GM12878 (cell line): ENCODE measurements around the gene CKAP5. TPM values are rescaled to one million over a fixed set of nuclear protein-coding genes. Genes with fewer than 3 reads are reported as not detected.
A peak's percentile ranks its signal among the peaks of the same experiment; 100 is the strongest.

Source experiments
- BHLHE40 ChIP-seq, 2 experiments: fragments of 450-650 bp in 1 of 2; IDR thresholded peaks; 2 replicates each; pipeline ENCODE4 v1.6.1; 2011 to 2017; ENCODE audit warnings: low read depth in 2 of 2, borderline replicate concordance in 1 of 2, improper control_type of control experiment in 1 of 2, low read length in 1 of 2, mild to moderate bottlenecking in 1 of 2
- ETV6 ChIP-seq, 2 experiments: fragments of 450-650 bp in 1 of 2; IDR thresholded peaks in 1 of 2; conservative IDR thresholded peaks in 1 of 2; 2 replicates each; pipeline ENCODE4 v1.6.1; 2014; ENCODE audit warnings: antibody characterized with exemption in 1 of 2, borderline replicate concordance in 1 of 2, low read depth in 1 of 2, mild to moderate bottlenecking in 1 of 2, moderate library complexity in 1 of 2
- HCFC1 ChIP-seq: fragments of 150-350 bp; IDR thresholded peaks from 2 replicates; pipeline ENCODE4 v1.6.1; 2014; ENCODE audit warnings: low read length
- HDAC6 ChIP-seq: fragments of 200-600 bp; sonication (generic); IDR thresholded peaks from one replicate; pipeline ENCODE4 v1.8.0; 2017; ENCODE audit warnings: antibody characterized with exemption; ENCODE audit not compliant: unreplicated experiment
- IKZF2 ChIP-seq, 2 experiments: fragments of 450-650 bp; IDR thresholded peaks; 2 replicates each; pipeline ENCODE4 v1.6.1; 2017; ENCODE audit warnings: mild to moderate bottlenecking in 2 of 2, moderate library complexity in 2 of 2
- KLF5 ChIP-seq: fragments of 450-650 bp; IDR thresholded peaks from 2 replicates; pipeline ENCODE4 v1.6.1; 2014; ENCODE audit warnings: mild to moderate bottlenecking; ENCODE audit not compliant: partially characterized antibody
- LARP7 ChIP-seq: fragments of 450-650 bp; IDR thresholded peaks from 2 replicates; pipeline ENCODE4 v1.6.1; 2017; ENCODE audit warnings: mild to moderate bottlenecking
- RCOR1 ChIP-seq: conservative IDR thresholded peaks from 2 replicates; pipeline ENCODE4 v1.6.1; 2012; ENCODE audit warnings: low read depth, low read length, improper control_type of control experiment
- SIX5 ChIP-seq: IDR thresholded peaks from 2 replicates; pipeline ENCODE4 v1.6.1; 2011; ENCODE audit warnings: mild to moderate bottlenecking, low read depth, low read length, moderate library complexity; ENCODE audit not compliant: severe bottlenecking
- SMAD5 ChIP-seq: IDR thresholded peaks from 2 replicates; pipeline ENCODE4 v1.6.1; 2016; ENCODE audit warnings: antibody characterized with exemption, low read depth
- SMARCA5 ChIP-seq: fragments of 450-650 bp; IDR thresholded peaks from 2 replicates; pipeline ENCODE4 v1.6.1; 2017; ENCODE audit warnings: mild to moderate bottlenecking
- SPI1 ChIP-seq: IDR thresholded peaks from 2 replicates; pipeline ENCODE4 v1.6.1; 2011; ENCODE audit warnings: low read depth, mild to moderate bottlenecking, low read length, moderate library complexity, borderline replicate concordance; ENCODE audit not compliant: insufficient read depth
- TAF1 ChIP-seq: IDR thresholded peaks from 2 replicates; pipeline ENCODE4 v1.6.1; 2011; ENCODE audit warnings: mild to moderate bottlenecking, low read depth, low read length, borderline replicate concordance
- TCF12 ChIP-seq: IDR thresholded peaks from 2 replicates; pipeline ENCODE4 v1.6.1; 2011; ENCODE audit warnings: low read depth, mild to moderate bottlenecking, low read length
- polyA plus RNA-seq, 11 experiments: library from polyadenylated mRNA; depleted of rRNA in 4 of 11; unstranded in 6 of 11; stranded (reverse) in 5 of 11; fragments of >200 nt; fragmentation: Nextera tagmentation in 4 of 11; fragmentation: Illumina TruSeq in 1 of 11; extraction: Ambion mirVana in 4 of 11; extraction: Trizol in 1 of 11; gene quantifications; 1 replicate in 1 of 11; 2 replicates in 10 of 11; pipeline versions ENCODE4 v1.2.1 to v1.2.3, GENCODE V29; 2011 to 2016; ENCODE audit warnings: inconsistent platforms in 2 of 11, missing spikeins in 2 of 11, low read depth in 1 of 11
- total RNA-seq, 4 experiments: library from RNA; depleted of rRNA in 3 of 4; stranded (reverse); fragments of >200 nt in 3 of 4; fragmentation: Illumina TruSeq in 1 of 4; extraction: Trizol in 1 of 4; gene quantifications; 2 replicates each; pipeline versions ENCODE4 v1.2.1 to v1.2.3, GENCODE V29; 2013 to 2021
- TF ChIP-seq, protein P1 (sequence below): IDR thresholded peaks from 2 replicates; pipeline ENCODE4 v1.6.1; 2011; ENCODE audit warnings: borderline replicate concordance, low read depth, mild to moderate bottlenecking, moderate library complexity, low read length; ENCODE audit not compliant: insufficient read depth, poor library complexity, severe bottlenecking
- TF ChIP-seq, protein P2 (sequence below): fragments of 450-650 bp; IDR thresholded peaks from 2 replicates; pipeline ENCODE4 v1.6.1; 2016; ENCODE audit warnings: mild to moderate bottlenecking
- TF ChIP-seq, protein P3 (sequence below): fragments of 450-650 bp; IDR thresholded peaks from 2 replicates; pipeline ENCODE4 v1.6.1; 2017; ENCODE audit warnings: mild to moderate bottlenecking, moderate library complexity
- TF ChIP-seq, protein P4 (sequence below): fragments of 450-650 bp; IDR thresholded peaks from 2 replicates; pipeline ENCODE4 v1.6.1; 2017; ENCODE audit warnings: mild to moderate bottlenecking, low read depth, inconsistent platforms; ENCODE audit not compliant: poor library complexity, severe bottlenecking
- TF ChIP-seq, protein P5 (sequence below): IDR thresholded peaks from 2 replicates; pipeline ENCODE4 v1.6.1; 2012; ENCODE audit warnings: low read depth, low read length, improper control_type of control experiment

Gene CKAP5
- total and polyA plus RNA-seq, 10 of the 15 experiments (the other 5 are each of a cell fraction or from before 2014, with no cell fraction given), result 20.1 to 161 (median 79.8) TPM

DNA sequence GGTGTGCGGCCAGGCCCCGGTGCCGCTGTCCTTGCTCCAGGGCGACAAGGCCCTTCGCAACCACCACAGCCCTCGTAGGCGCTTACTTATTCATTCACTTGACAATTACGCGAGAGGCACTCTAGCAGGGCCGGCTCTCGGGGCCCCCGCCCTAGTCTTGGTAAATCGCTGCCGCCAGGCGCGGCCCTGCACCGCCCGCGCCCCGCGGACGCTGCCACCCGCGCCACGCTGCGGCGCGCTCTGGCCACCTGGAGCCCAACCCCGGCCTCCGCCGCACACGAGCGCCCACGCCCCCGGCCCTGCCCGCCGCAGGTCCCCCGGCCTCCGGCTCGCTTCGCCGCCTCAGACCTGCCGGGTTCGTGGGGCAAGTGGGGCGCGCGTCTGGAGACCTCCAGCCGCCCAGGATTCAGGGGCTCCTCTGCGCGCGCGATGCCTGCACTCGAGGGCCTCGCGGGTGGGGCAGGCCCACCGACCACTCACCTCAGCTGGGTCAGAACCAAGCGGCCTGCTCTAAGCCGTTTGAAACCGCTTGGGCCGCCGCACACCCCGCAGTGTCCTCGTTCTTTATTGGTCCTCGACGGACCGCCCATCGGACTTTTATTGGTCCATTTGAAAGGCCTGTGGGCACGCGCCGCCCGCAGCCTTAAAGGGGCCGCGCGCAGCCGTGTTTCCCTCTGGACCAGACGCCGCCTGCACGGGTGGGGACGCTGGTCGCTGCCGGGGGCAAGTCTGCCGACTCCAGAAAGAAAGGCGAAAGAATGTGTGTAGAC is at the start of gene CKAP5 (continued):
- TF ChIP-seq, protein P1, sequence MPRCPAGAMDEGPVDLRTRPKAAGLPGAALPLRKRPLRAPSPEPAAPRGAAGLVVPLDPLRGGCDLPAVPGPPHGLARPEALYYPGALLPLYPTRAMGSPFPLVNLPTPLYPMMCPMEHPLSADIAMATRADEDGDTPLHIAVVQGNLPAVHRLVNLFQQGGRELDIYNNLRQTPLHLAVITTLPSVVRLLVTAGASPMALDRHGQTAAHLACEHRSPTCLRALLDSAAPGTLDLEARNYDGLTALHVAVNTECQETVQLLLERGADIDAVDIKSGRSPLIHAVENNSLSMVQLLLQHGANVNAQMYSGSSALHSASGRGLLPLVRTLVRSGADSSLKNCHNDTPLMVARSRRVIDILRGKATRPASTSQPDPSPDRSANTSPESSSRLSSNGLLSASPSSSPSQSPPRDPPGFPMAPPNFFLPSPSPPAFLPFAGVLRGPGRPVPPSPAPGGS, result no peak
- TF ChIP-seq ETV6 (conservative IDR thresholded peaks at IDR 0.05 in 1 of 2, IDR thresholded peaks at IDR 0.05 in 1 of 2; ENCODE audit: borderline replicate concordance in 1 of 2, low read depth in 1 of 2) (no peak), RCOR1 (no peak), LARP7 (peak; percentile 87), SPI1 (no peak), KLF5 (peak; percentile 52), SMARCA5 (0 out of 2 replicates have a peak, but pooled peaks have one; percentile 32), HCFC1 (peak; percentile 48), TAF1 (0 out of 2 replicates have a peak, but pooled peaks have one; percentile 51), BHLHE40 (IDR thresholded peaks at IDR 0.05; ENCODE audit: borderline replicate concordance in 1 of 2, low read depth in 2 of 2, low read length in 1 of 2) (peak; percentile 76 to 91; a peak in 3 of 4 replicates), SIX5 (peak; percentile 46), HDAC6 (no peak), TCF12 (peak; percentile 33; the same call in 1 of the 2 replicates), IKZF2 (IDR thresholded peaks at IDR 0.05) (no peak), SMAD5 (no peak)
- TF ChIP-seq, protein P2, sequence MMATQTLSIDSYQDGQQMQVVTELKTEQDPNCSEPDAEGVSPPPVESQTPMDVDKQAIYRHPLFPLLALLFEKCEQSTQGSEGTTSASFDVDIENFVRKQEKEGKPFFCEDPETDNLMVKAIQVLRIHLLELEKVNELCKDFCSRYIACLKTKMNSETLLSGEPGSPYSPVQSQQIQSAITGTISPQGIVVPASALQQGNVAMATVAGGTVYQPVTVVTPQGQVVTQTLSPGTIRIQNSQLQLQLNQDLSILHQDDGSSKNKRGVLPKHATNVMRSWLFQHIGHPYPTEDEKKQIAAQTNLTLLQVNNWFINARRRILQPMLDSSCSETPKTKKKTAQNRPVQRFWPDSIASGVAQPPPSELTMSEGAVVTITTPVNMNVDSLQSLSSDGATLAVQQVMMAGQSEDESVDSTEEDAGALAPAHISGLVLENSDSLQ, result no peak
- TF ChIP-seq, protein P3, sequence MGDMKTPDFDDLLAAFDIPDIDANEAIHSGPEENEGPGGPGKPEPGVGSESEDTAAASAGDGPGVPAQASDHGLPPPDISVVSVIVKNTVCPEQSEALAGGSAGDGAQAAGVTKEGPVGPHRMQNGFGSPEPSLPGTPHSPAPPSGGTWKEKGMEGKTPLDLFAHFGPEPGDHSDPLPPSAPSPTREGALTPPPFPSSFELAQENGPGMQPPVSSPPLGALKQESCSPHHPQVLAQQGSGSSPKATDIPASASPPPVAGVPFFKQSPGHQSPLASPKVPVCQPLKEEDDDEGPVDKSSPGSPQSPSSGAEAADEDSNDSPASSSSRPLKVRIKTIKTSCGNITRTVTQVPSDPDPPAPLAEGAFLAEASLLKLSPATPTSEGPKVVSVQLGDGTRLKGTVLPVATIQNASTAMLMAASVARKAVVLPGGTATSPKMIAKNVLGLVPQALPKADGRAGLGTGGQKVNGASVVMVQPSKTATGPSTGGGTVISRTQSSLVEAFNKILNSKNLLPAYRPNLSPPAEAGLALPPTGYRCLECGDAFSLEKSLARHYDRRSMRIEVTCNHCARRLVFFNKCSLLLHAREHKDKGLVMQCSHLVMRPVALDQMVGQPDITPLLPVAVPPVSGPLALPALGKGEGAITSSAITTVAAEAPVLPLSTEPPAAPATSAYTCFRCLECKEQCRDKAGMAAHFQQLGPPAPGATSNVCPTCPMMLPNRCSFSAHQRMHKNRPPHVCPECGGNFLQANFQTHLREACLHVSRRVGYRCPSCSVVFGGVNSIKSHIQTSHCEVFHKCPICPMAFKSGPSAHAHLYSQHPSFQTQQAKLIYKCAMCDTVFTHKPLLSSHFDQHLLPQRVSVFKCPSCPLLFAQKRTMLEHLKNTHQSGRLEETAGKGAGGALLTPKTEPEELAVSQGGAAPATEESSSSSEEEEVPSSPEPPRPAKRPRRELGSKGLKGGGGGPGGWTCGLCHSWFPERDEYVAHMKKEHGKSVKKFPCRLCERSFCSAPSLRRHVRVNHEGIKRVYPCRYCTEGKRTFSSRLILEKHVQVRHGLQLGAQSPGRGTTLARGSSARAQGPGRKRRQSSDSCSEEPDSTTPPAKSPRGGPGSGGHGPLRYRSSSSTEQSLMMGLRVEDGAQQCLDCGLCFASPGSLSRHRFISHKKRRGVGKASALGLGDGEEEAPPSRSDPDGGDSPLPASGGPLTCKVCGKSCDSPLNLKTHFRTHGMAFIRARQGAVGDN, result no peak
- TF ChIP-seq, protein P4, sequence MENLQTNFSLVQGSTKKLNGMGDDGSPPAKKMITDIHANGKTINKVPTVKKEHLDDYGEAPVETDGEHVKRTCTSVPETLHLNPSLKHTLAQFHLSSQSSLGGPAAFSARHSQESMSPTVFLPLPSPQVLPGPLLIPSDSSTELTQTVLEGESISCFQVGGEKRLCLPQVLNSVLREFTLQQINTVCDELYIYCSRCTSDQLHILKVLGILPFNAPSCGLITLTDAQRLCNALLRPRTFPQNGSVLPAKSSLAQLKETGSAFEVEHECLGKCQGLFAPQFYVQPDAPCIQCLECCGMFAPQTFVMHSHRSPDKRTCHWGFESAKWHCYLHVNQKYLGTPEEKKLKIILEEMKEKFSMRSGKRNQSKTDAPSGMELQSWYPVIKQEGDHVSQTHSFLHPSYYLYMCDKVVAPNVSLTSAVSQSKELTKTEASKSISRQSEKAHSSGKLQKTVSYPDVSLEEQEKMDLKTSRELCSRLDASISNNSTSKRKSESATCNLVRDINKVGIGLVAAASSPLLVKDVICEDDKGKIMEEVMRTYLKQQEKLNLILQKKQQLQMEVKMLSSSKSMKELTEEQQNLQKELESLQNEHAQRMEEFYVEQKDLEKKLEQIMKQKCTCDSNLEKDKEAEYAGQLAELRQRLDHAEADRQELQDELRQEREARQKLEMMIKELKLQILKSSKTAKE, result no peak
- TF ChIP-seq, protein P5, sequence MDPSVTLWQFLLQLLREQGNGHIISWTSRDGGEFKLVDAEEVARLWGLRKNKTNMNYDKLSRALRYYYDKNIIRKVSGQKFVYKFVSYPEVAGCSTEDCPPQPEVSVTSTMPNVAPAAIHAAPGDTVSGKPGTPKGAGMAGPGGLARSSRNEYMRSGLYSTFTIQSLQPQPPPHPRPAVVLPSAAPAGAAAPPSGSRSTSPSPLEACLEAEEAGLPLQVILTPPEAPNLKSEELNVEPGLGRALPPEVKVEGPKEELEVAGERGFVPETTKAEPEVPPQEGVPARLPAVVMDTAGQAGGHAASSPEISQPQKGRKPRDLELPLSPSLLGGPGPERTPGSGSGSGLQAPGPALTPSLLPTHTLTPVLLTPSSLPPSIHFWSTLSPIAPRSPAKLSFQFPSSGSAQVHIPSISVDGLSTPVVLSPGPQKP, result no peak
